Measurements from ENCODE around the gene MUC15. TPM values are rescaled to one million over a fixed set of nuclear protein-coding genes. Genes with fewer than 3 reads are reported as not detected.

MUC15 gene
- total and polyA plus RNA-seq, 2 donors (not counting 3 experiments of a cell fraction or from before 2014, with no cell fraction given) = not detected

- no peaks in the 10 kb centered on the region for H3K9me1 ChIP-seq (replicated peaks; ENCODE audit: control insufficient read depth, extremely low read depth, insufficient read depth, low read length)
- no peak overlapping the region for H3K4me3 ChIP-seq (replicated peaks in 1 of 3; ENCODE audit: insufficient read depth in 1 of 3, low read depth in 1 of 3, low read length in 3 of 3)
- no peak overlapping the region for H3K9ac ChIP-seq (replicated peaks; ENCODE audit: extremely low read depth, insufficient read depth, low read length)
- dilution Hi-C loops (cut with MboI; ENCODE audit: extremely low pct_ligation_motif_present, low sequenced_read_pairs) = no loop called here
- H3K27ac ChIP-seq (ENCODE audit: insufficient read depth, low read depth, low read length) = no peak overlapping the region
- H2AFZ ChIP-seq (ENCODE audit: low read depth, low read length) = no peak overlapping the region
- no peak overlapping the region for H3K4me2 ChIP-seq (ENCODE audit: insufficient read depth, low read length)
- no peaks in the 10 kb centered on the region for H3K79me2 ChIP-seq (ENCODE audit: control insufficient read depth, insufficient read depth, low read length)
- no peaks in the 10 kb centered on the region for H4K20me1 ChIP-seq (replicated peaks; ENCODE audit: control insufficient read depth, extremely low read depth, insufficient read depth, low read length)
- BruUV-seq (replicated peaks) = no TSS peak
- POLR2A ChIA-PET = no interaction called here
- no peaks in the 10 kb centered on the region for H3K27me3 ChIP-seq (ENCODE audit: control insufficient read depth in 2 of 2, insufficient read depth in 2 of 2, low read length in 2 of 2)
- intact Hi-C loops (cut with micrococcal nuclease) = no loop called here
- TF ChIP-seq FOS (IDR thresholded peaks at IDR 0.05; ENCODE audit: borderline replicate concordance, insufficient read depth, low read length) = no peak
- TF ChIP-seq MYC (IDR thresholded peaks at IDR 0.05; ENCODE audit: low read depth, low read length) = no peak
- no peak for TF ChIP-seq POLR2AphosphoS5 (IDR thresholded peaks at IDR 0.05; ENCODE audit: insufficient read depth, low read depth, low read length)
- no peak for TF ChIP-seq GATA2 (IDR thresholded peaks at IDR 0.05; ENCODE audit: insufficient read depth, insufficient read length, low read depth, low read length)
- TF ChIP-seq, protein P1, sequence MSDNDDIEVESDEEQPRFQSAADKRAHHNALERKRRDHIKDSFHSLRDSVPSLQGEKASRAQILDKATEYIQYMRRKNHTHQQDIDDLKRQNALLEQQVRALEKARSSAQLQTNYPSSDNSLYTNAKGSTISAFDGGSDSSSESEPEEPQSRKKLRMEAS (IDR thresholded peaks at IDR 0.05; ENCODE audit: insufficient read depth, insufficient read length) = no peak
- TF ChIP-seq EZH2 (IDR thresholded peaks at IDR 0.05; ENCODE audit: borderline replicate concordance, low read depth, low read length, severe bottlenecking) = no peak
- TF ChIP-seq, protein P2, sequence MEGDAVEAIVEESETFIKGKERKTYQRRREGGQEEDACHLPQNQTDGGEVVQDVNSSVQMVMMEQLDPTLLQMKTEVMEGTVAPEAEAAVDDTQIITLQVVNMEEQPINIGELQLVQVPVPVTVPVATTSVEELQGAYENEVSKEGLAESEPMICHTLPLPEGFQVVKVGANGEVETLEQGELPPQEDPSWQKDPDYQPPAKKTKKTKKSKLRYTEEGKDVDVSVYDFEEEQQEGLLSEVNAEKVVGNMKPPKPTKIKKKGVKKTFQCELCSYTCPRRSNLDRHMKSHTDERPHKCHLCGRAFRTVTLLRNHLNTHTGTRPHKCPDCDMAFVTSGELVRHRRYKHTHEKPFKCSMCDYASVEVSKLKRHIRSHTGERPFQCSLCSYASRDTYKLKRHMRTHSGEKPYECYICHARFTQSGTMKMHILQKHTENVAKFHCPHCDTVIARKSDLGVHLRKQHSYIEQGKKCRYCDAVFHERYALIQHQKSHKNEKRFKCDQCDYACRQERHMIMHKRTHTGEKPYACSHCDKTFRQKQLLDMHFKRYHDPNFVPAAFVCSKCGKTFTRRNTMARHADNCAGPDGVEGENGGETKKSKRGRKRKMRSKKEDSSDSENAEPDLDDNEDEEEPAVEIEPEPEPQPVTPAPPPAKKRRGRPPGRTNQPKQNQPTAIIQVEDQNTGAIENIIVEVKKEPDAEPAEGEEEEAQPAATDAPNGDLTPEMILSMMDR (IDR thresholded peaks at IDR 0.05; ENCODE audit: extremely low read depth in 1 of 2, insufficient read depth in 1 of 2, low read depth in 1 of 2, low read length in 2 of 2) = no peak
- no peak for TF ChIP-seq JUN (IDR thresholded peaks at IDR 0.05; ENCODE audit: borderline replicate concordance, insufficient read depth, insufficient read length, low read depth)
- TF ChIP-seq POLR2A (IDR thresholded peaks at IDR 0.05; ENCODE audit: low read depth, low read length) = no peak
- CTCF ChIA-PET = interaction anchor here (1.3 to 1.7 kb wide), 2 partner anchors 10 to 636 kb away, joined by 3 to 6 read pairs; no protein-coding TSS in a partner anchor
- FAIRE-seq (peak; percentile 42), DNase-seq (ENCODE audit: low read depth, low spot score) (no peak)
- H3K9me3 ChIP-seq (replicated peaks; ENCODE audit: control insufficient read depth, insufficient read depth, low read length) = no peaks in the 10 kb centered on the region
- H3K36me3 ChIP-seq (ENCODE audit: control insufficient read depth in 2 of 2, extremely low read depth in 1 of 2, insufficient read depth in 2 of 2, low read length in 2 of 2) = no peaks in the 10 kb centered on the region
- no peaks in the 10 kb centered on the region for H3K4me1 ChIP-seq (ENCODE audit: control insufficient read depth, extremely low read depth, insufficient read depth, low read length)
Measured at GRCh38 chr11:26522912-26523610, 49.0 kb downstream of the MUC15 start.

Measured in endothelial cell of umbilical vein (primary cell).